ENCODE results near the gene CCL1.

Gene CCL1

DNA sequence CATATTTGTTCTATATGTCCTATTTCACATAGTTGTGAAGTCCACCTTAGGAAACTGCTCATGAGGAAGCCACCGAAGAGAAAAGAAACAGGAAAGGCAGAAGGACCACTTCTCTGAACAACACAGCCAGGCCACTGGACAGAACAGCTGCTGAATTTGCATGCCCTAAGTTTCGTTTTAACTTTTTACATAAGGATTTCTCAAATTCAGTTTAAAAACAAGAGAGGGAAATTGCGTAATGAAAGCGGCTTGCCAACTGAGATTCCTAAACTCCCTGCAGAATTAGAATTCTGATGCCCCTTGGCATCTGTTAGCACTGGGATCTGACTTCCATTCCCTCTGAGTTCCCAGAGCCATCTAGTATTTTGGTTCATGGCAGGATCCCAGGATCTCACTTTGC, 48.8 kb downstream of the CCL1 start:
- Histone ChIP-seq H3K4me1 (ENCODE audit: insufficient read depth, low read length) (peaks cover 7% of the 10 kb centered on the region), H3K4me3 (ENCODE audit: low read depth in 1 of 2, low read length in 2 of 2) (no peak overlapping the region), H3K36me3 (ENCODE audit: insufficient read depth, low read length) (no peaks in the 10 kb centered on the region), H3K9ac (ENCODE audit: low read length) (no peak overlapping the region), H3K9me3 (ENCODE audit: low read length) (no peaks in the 10 kb centered on the region), H3K27me3 (ENCODE audit: control insufficient read depth in 1 of 2, insufficient read depth in 2 of 2, low read length in 2 of 2) (no peaks in the 10 kb centered on the region), H3K27ac (ENCODE audit: low read depth, low read length) (no peak overlapping the region)

- no peak overlapping the region for H3K9ac ChIP-seq (ENCODE audit: low read length)
- H3K4me3 ChIP-seq (ENCODE audit: low read depth in 1 of 2, low read length in 2 of 2): no peak overlapping the region
- no peaks in the 10 kb centered on the region for H3K9me3 ChIP-seq (ENCODE audit: low read length)
- H3K36me3 ChIP-seq (ENCODE audit: insufficient read depth, low read length): no peaks in the 10 kb centered on the region
- H3K27ac ChIP-seq (ENCODE audit: low read depth, low read length): no peak overlapping the region
- H3K4me1 ChIP-seq (ENCODE audit: insufficient read depth, low read length): peaks cover 7% of the 10 kb centered on the region
- H3K27me3 ChIP-seq (ENCODE audit: control insufficient read depth in 1 of 2, insufficient read depth in 2 of 2, low read length in 2 of 2): no peaks in the 10 kb centered on the region
Observed at GRCh38 chr17:34313164-34313563, 49.9 kb downstream of the CCL1 start.

- Histone ChIP-seq H3K9ac (ENCODE audit: low read length) (no peak overlapping the region), H3K4me3 (ENCODE audit: low read depth in 1 of 2, low read length in 2 of 2) (no peak overlapping the region), H3K9me3 (ENCODE audit: low read length) (no peaks in the 10 kb centered on the region), H3K36me3 (ENCODE audit: insufficient read depth, low read length) (no peaks in the 10 kb centered on the region), H3K27me3 (ENCODE audit: control insufficient read depth in 1 of 2, insufficient read depth in 2 of 2, low read length in 2 of 2) (no peaks in the 10 kb centered on the region), H3K27ac (ENCODE audit: low read depth, low read length) (no peak overlapping the region), H3K4me1 (ENCODE audit: insufficient read depth, low read length) (peaks cover 7% of the 10 kb centered on the region)
Observed at GRCh38 chr17:34312080-34312479, 51.0 kb downstream of the CCL1 start.

DNA sequence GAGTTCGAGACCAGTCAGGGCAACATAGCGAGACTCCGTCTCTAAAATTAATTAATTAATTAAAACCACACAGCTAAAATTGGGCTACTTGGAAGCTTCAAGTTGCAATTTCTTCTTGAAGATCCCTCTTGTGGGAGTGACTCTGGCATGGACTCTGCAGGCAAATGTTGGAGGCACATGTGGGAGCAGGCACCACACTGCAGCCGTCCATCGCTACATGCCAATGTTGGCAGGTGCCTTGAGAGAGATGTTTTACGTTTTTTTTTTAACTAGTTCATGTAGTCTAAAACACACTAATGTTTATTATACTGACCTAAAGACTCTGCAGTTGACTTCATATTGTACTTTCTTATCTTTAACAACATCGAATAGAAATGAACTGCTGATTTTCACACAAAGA, 51.7 kb downstream of the CCL1 start:
- Histone ChIP-seq H3K9me3 (ENCODE audit: low read length) (no peaks in the 10 kb centered on the region), H3K4me1 (ENCODE audit: insufficient read depth, low read length) (peaks cover 7% of the 10 kb centered on the region), H3K36me3 (ENCODE audit: insufficient read depth, low read length) (no peaks in the 10 kb centered on the region), H3K9ac (ENCODE audit: low read length) (no peak overlapping the region), H3K27me3 (ENCODE audit: control insufficient read depth in 1 of 2, insufficient read depth in 2 of 2, low read length in 2 of 2) (no peaks in the 10 kb centered on the region), H3K4me3 (ENCODE audit: low read depth in 1 of 2, low read length in 2 of 2) (no peak overlapping the region), H3K27ac (ENCODE audit: low read depth, low read length) (no peak overlapping the region)
